Measurements from ENCODE around the gene CTDSPL2.
"Not testable (repeated sequence)": the region's sequence is repeated elsewhere in the genome, so short reads cannot be mapped to it uniquely, and the experiment has no call there.

CTDSPL2 gene

DNA sequence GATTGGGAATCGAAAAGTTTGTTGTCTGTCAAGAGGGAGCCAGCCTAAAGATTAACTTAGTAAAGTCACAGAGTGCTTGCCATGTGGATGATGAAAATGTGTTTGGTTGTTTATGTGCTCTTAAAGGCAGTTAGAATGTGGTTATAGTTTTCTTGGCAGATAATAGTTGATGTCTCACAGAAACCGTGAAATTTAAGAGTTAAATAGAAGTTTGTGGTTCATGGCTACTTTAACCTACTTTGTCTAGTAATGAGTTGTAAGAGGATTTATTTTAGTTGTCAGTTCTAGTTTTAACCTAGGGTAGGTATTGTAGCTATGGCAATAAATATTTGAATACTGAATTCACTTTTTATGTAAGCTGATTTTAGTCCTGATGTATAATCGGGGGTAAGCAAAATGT lies 73.1 kb downstream of the CTDSPL2 start:
- H3K36me3 ChIP-seq (replicated peaks), result peaks cover 56% of the 10 kb centered on the region
- H3K4me1 ChIP-seq, result no peaks in the 10 kb centered on the region
- H3K9me3 ChIP-seq, result no peaks in the 10 kb centered on the region
- H3K27me3 ChIP-seq (ENCODE audit: low read depth), result no peaks in the 10 kb centered on the region
- in situ Hi-C loops (cut with MboI; ENCODE audit: low sequenced_read_pairs), result no loop called here
- no peak overlapping the region for H3K4me3 ChIP-seq
- DNase-seq (ENCODE audit: low spot score in 2 of 2), result no peak

DNA sequence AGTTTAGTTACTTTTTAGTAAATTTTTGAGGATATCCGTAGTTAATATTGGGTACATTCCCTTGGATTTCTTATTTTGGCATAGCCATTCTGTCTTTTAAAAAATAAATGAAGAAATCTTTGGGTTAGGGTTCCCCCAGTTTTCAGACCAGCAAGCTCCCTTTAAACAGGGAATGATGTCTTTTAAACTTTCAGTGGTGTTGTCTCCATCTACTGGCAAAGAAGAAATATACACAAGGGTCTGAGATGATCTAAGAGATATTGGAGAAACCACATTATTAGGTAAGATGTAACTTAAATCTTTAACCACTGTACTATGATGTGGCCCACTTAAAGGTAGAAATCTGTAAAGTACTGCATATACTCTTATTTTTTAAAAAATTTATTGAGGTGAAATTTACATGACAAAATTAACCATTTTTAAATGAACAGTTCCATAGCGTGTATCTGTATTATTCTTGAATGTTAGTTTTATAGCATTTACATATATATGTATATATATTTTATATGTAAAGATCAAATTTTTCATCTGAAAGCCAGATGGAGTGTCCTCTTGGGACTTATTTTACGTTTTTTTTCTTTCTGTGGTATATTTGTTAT lies 74.4 kb downstream of the CTDSPL2 start:
- no peaks in the 10 kb centered on the region for H3K9me3 ChIP-seq
- no peaks in the 10 kb centered on the region for H3K4me1 ChIP-seq
- in situ Hi-C loops (cut with MboI; ENCODE audit: low sequenced_read_pairs), result no loop called here
- peak in 1 of 2 experiments; percentile 61 for DNase-seq (ENCODE audit: low spot score in 2 of 2)
- no peaks in the 10 kb centered on the region for H3K27me3 ChIP-seq (ENCODE audit: low read depth)
- H3K4me3 ChIP-seq, result no peak overlapping the region
- H3K36me3 ChIP-seq (replicated peaks), result peaks cover 48% of the 10 kb centered on the region

DNA sequence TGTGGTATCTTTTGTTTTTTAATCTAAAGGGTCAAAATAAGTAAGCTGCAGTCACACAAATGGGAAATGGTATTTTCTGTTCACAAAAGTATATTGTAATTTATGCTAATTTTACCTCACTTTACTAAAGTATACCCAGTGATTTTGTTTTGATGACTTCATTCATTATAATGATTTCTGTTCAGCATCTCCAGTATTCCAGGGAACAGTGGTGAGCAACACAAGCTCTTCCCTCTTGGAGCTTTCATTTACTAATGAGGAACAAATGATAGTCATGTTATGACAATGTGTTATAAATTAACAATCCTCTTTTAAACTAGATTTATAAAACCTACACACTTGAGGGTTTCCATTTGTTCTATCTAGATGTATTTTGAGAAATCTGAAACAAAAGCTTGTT lies 89.0 kb downstream of the CTDSPL2 start:
- no peak for DNase-seq (ENCODE audit: low spot score in 2 of 2)
- Histone ChIP-seq H3K4me3 (no peak overlapping the region), H3K36me3 (replicated peaks) (peaks cover 11% of the 10 kb centered on the region), H3K27me3 (ENCODE audit: low read depth) (no peaks in the 10 kb centered on the region), H3K4me1 (no peaks in the 10 kb centered on the region), H3K9me3 (no peaks in the 10 kb centered on the region)
- in situ Hi-C loops (cut with MboI; ENCODE audit: low sequenced_read_pairs), result no loop called here

DNA sequence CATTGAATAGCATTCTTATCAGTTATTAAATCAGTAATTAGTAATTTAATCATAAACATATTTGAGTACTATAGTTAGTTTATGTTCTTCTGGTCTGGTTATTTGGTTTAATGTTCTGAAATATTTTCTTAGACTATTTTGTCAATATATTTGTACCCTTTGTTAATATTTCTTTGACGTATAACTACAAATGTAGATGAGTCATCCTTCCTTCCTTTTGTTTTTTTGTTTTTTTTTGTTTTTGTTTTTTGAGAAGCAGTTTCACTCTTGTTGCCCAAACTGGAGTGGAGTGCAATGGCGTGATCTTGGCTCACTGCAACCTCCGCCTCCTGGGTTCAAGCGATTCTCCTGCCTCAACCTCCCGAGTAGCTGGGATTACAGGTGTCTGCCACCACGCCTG lies 92.1 kb downstream of the CTDSPL2 start:
- H3K36me3 ChIP-seq (replicated peaks), result peaks cover 21% of the 10 kb centered on the region

DNA sequence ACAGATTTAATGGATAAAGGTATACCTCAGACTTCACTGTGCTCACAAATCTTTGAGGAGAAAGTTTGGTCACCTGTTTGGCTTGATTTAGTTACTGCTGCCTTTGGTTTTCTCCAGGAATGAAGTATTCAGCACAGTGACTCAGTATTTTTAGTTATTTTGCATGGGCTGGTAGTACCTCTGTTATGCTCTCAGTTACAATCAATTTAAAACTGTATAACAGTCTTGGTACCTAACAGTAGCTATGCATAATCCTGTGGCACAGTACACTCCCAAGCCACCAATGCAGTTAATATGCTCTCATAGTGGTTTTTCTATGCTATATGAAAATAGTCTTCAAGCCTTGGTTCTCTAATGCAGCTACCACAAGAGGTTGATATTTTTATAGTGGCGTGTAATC lies 97.6 kb downstream of the CTDSPL2 start:
- in situ Hi-C loops (cut with MboI; ENCODE audit: low sequenced_read_pairs), result no loop called here
- no peak for DNase-seq (ENCODE audit: low spot score in 2 of 2)
- no peaks in the 10 kb centered on the region for H3K4me1 ChIP-seq
- no peaks in the 10 kb centered on the region for H3K9me3 ChIP-seq
- H3K4me3 ChIP-seq, result no peak overlapping the region
- H3K36me3 ChIP-seq (replicated peaks), result peaks cover 25% of the 10 kb centered on the region
- no peaks in the 10 kb centered on the region for H3K27me3 ChIP-seq (ENCODE audit: low read depth)

More for the DNA sequence above, 92.1 kb downstream of the CTDSPL2 start:
- no peaks in the 10 kb centered on the region for H3K27me3 ChIP-seq (ENCODE audit: low read depth)
- in situ Hi-C loops (cut with MboI; ENCODE audit: low sequenced_read_pairs), result no loop called here
- no peak overlapping the region for H3K4me3 ChIP-seq
- H3K9me3 ChIP-seq, result no peaks in the 10 kb centered on the region
- no peak for DNase-seq (ENCODE audit: low spot score in 2 of 2)
- H3K4me1 ChIP-seq, result no peaks in the 10 kb centered on the region

DNA sequence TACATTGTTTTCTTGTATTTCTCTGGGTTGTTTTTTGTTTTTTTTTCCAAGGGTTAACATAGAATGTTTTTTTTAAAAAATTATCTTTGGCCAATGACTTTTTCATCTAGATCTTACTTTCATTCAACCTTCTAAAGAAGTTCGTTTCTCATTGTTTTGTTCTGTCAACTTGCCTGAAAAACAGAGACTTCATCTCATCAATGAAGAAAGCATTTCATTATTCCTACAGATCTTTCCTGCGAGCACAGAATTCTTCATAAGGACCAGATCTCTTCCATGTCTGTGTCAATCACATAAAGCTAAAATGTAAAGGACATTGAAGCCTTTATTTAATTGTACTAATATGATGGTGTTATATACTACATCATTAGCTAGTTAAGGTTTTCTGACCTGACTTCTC lies 99.8 kb downstream of the CTDSPL2 start:
- in situ Hi-C loops (cut with MboI; ENCODE audit: low sequenced_read_pairs), result no loop called here
- Histone ChIP-seq H3K9me3 (no peaks in the 10 kb centered on the region), H3K36me3 (replicated peaks) (peaks cover 18% of the 10 kb centered on the region), H3K27me3 (ENCODE audit: low read depth) (no peaks in the 10 kb centered on the region), H3K4me1 (no peaks in the 10 kb centered on the region), H3K4me3 (no peak overlapping the region)
- DNase-seq (ENCODE audit: low spot score in 2 of 2), result no peak

DNA sequence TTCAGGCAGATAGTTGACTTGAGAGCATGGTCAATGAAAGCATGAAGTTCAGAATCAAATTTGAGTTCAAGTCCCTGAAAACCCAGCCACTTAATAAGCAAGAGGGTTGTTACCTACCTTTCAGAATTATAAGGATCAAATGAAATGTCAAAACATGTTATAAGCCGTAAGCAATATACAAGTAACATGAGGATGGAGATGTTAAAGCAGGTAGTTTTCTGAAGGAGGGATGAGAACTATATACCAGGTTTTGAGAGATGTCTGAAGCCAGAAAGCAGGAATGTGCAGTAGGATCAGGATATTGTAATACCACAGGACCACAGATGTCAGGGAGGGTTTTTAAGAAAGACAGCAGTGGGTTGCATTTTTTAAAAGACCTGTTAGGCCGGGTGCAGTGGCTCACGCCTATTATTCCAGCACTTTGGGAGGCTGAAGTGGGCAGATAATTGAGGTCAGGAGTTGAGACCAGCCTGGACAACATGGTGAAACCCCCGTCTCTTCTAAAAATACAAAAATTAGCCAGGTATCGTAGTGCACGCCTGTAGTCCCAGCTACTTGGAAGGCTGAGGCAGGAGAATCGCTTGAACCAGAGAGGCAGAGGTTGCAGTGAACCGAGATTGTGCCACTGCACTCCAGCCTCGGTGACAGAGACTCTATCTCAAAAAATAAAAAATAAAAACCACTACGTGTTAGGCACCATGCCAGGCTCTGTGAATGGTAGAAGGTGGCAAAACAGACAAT lies 102.6 kb downstream of the CTDSPL2 start:
- no peak overlapping the region for H3K4me3 ChIP-seq
- no peaks in the 10 kb centered on the region for H3K4me1 ChIP-seq
- H3K36me3 ChIP-seq (replicated peaks), result peaks cover 3% of the 10 kb centered on the region; the same call in 1 of the 2 replicates
- in situ Hi-C loops (cut with MboI; ENCODE audit: low sequenced_read_pairs), result no loop called here
- no peaks in the 10 kb centered on the region for H3K9me3 ChIP-seq
- no peaks in the 10 kb centered on the region for H3K27me3 ChIP-seq (ENCODE audit: low read depth)
- DNase-seq (ENCODE audit: low spot score in 2 of 2), result no peak

DNA sequence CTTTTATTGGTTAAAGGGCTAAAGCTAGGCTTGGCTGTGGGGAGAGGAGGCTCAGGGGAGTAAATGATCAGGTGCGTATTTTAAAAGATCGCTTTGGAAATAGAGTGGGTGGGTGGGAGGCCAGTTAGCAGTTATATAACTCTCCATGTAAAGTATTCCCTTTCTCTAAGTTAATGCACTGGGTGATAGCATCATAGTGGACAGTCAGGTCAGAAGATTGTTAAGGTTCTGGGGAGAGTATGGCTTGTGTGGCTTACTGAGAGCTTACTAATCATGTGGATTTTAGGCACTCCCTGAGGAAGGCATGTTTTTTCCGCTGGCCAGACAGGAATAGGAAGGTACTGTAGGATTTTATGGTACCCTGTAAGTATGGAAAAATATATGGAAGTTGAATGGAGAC lies 103.2 kb downstream of the CTDSPL2 start:
- in situ Hi-C loops (cut with MboI; ENCODE audit: low sequenced_read_pairs), result no loop called here
- H3K9me3 ChIP-seq, result no peaks in the 10 kb centered on the region
- no peak for DNase-seq (ENCODE audit: low spot score in 2 of 2)

DNA sequence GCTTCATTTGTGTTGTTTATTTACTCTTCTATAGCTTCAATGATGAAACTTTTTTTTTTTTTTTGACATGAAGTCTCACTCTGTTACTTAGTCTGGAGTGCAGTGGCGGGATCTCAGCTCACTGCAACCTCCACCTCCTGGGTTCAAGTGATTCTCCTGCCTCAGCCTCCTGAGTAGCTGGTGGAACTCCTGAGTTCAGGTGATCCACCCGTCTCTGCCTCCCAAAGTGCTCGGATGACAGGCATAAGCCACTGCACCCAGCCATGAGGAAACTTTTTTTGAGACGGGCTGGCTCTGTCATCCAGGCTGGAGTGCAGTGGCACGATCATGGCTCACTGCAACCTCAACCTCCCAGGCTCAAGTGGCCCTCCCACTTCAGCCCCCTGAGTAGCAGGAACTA lies 104.8 kb downstream of the CTDSPL2 start:
- in situ Hi-C loops (cut with MboI; ENCODE audit: low sequenced_read_pairs); H3K27me3 ChIP-seq (ENCODE audit: low read depth); H3K9me3 ChIP-seq; H3K36me3 ChIP-seq (replicated peaks); H3K4me1 ChIP-seq; DNase-seq (ENCODE audit: low spot score in 2 of 2); H3K4me3 ChIP-seq: not testable (repeated sequence)

More for the DNA sequence above, 103.2 kb downstream of the CTDSPL2 start:
- Histone ChIP-seq H3K27me3 (ENCODE audit: low read depth) (no peaks in the 10 kb centered on the region), H3K4me3 (no peak overlapping the region), H3K36me3 (replicated peaks) (no peaks in the 10 kb centered on the region; the same call in 1 of the 2 replicates), H3K4me1 (no peaks in the 10 kb centered on the region)

DNA sequence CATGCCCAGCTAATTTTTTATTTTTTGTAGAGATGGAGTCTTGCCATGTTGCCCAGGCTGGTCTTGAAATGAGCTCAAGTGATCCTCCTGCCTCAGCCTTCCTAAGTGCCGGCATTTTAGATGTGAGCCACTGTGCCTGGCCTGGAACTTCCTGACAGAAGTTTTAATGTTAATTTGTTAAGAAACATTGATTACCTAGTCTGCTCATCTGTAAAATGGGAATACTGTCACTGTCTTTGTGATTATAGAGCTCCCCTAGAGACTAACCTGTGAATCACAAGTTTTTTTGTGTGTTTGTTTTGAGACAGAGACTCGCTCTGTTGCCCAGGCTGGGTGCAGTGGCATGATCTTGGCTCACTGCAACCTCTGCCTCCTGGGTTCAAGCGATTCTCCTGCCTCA lies 105.3 kb downstream of the CTDSPL2 start:
- Histone ChIP-seq H3K4me3 (no peak overlapping the region), H3K9me3 (no peaks in the 10 kb centered on the region), H3K36me3 (replicated peaks) (peaks cover 2% of the 10 kb centered on the region), H3K27me3 (ENCODE audit: low read depth) (no peaks in the 10 kb centered on the region), H3K4me1 (no peaks in the 10 kb centered on the region)
- DNase-seq (ENCODE audit: low spot score in 2 of 2), result no peak
- in situ Hi-C loops (cut with MboI; ENCODE audit: low sequenced_read_pairs), result no loop called here

DNA sequence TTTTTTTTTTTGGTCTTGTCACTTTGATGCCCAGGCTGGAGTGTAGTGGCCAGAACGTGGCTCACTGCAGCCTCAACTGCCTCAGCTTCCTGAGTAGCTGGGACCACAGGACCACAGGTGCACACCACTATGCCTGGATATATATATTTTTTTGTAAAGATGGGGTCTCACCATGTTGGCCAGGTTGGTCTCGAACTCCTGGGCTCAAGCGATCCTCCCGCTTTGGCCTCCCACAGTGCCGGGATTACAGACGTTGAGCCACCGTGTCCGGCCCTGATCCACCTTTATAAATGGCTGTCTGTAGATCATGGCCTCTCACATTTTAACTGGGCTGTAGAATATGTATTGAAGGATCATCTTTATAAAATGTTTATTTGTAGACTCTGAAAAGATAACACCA lies 107.7 kb downstream of the CTDSPL2 start:
- H3K36me3 ChIP-seq (replicated peaks), result peaks cover 13% of the 10 kb centered on the region
- H3K4me3 ChIP-seq, result no peak overlapping the region
- in situ Hi-C loops (cut with MboI; ENCODE audit: low sequenced_read_pairs), result no loop called here
- no peaks in the 10 kb centered on the region for H3K9me3 ChIP-seq
- no peaks in the 10 kb centered on the region for H3K27me3 ChIP-seq (ENCODE audit: low read depth)
- peaks cover 4% of the 10 kb centered on the region; the same call in 1 of the 2 replicates for H3K4me1 ChIP-seq
- no peak for DNase-seq (ENCODE audit: low spot score in 2 of 2)

DNA sequence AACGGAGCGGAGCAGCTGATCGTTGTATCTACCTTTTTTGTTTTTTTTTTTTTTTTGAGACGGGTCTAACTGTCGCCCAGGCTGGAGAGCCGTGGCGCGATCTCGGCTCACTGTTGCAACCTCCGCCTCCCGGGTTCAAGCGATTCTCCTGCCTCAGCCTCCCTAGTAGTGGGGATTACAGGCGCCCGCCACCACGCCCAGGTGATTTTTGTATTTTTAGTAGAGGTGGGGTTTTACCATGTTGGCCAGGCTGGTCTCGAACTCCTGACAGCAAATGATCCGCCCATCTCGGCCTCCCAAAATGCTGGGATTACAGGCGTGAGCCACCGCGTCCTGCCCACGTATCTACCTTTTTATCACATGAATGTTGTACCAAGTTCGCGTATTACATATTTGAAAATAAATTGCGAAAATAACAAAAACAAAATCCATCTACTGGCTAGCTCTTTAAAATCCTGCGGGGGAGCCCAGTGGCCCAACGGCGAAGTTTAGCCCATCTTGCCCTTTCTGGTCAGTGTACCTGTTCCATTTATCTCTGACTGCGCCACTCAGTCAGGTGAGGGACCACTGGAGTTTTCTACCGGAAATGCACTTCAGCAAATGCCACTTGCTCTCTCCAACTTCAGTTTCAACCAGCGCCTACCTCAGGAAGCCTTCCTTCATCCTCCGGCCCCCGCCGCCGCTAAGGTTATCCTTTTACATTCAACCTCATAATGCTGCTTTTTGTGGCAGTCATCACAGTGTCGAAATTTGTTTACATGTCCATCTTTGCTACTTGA lies 108.3 kb downstream of the CTDSPL2 start:
- H3K9me3 ChIP-seq, result no peaks in the 10 kb centered on the region
- peak in 1 of 2 experiments; percentile 40 for DNase-seq (ENCODE audit: low spot score in 2 of 2)
- peaks cover 7% of the 10 kb centered on the region for H3K4me1 ChIP-seq
- H3K36me3 ChIP-seq (replicated peaks), result peaks cover 13% of the 10 kb centered on the region
- H3K4me3 ChIP-seq, result peak overlapping the region; percentile 98
- H3K27me3 ChIP-seq (ENCODE audit: low read depth), result no peaks in the 10 kb centered on the region
- in situ Hi-C loops (cut with MboI; ENCODE audit: low sequenced_read_pairs), result no loop called here

DNA sequence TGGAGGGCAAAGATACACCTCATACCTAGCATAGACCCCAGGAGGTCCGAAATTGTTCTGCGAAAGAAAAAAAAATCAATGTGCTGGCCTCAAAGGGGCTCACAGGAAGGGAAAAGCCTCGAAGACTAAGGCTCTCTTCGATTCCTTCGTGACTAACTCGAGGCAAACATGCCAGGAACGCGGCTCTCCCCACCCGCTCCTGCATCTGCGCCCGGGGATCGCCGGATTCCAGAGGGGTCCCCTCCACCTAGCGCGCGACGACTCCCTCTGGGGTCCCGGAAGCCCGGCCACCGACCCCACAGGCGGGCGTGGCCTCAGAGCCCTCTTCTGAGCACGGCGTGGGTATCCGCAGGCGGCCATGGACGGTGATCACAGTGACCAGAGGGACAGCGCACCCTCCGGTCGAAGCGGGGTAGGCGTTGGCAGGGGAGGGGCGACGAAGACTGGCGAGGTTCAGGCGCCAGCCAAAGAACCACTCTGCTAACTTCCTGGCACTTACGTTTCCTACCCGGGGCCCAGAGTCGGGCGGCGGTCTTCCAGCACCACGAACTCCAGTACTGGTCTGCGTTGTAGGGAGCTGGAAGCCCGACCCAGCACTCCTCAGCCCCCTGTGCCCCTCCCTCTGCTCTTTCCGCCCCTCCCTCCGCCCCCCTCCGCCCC lies 109.0 kb downstream of the CTDSPL2 start:
- Histone ChIP-seq H3K9me3 (no peaks in the 10 kb centered on the region), H3K4me3 (peak overlapping the region; percentile 98), H3K4me1 (peaks cover 12% of the 10 kb centered on the region), H3K36me3 (replicated peaks) (peaks cover 20% of the 10 kb centered on the region), H3K27me3 (ENCODE audit: low read depth) (no peaks in the 10 kb centered on the region)
- in situ Hi-C loops (cut with MboI; ENCODE audit: low sequenced_read_pairs), result no loop called here
- DNase-seq (ENCODE audit: low spot score in 2 of 2), result no peak
